ENCODE data around the gene CCHCR1. TPM values are rescaled to one million over a fixed set of nuclear protein-coding genes. Genes with fewer than 3 reads are reported as not detected.
"Not testable (repeated sequence)": the region's sequence is repeated elsewhere in the genome, so short reads cannot be mapped to it uniquely, and the experiment has no call there.

The CCHCR1 gene
- total and polyA plus RNA-seq, 2 of the 8 experiments (the other 6 are each of a cell fraction or from before 2014, with no cell fraction given), result 20.9 to 38.0 TPM

GRCh38 chr6:31202259-31203166, 44.9 kb upstream of the CCHCR1 start (continued):
- TF ChIP-seq CBX8 (IDR thresholded peaks at IDR 0.05; ENCODE audit: borderline replicate concordance, low read depth, low read length) (no peak), SUZ12 (IDR thresholded peaks at IDR 0.05; ENCODE audit: low read length) (no peak)

- not testable (repeated sequence) for H2BK5ac ChIP-seq (ENCODE audit: low read depth, low read length); H3K4ac ChIP-seq (replicated peaks; ENCODE audit: insufficient read length, low read depth, low read length); H2BK20ac ChIP-seq (ENCODE audit: low read length); H2BK12ac ChIP-seq (ENCODE audit: low read depth, low read length); H3K79me1 ChIP-seq (ENCODE audit: low read depth, low read length); H2AFZ ChIP-seq (ENCODE audit: low read length); H2BK15ac ChIP-seq (ENCODE audit: low read length); H2AK5ac ChIP-seq (ENCODE audit: low read depth, low read length); H3K23me2 ChIP-seq (ENCODE audit: low read depth, low read length); DNase-seq (ENCODE audit: low read depth in 1 of 2, low spot score in 2 of 2); H3K27me3 ChIP-seq (replicated peaks in 1 of 4; ENCODE audit: control insufficient read depth in 3 of 4, extremely low read depth in 1 of 4, insufficient read depth in 3 of 4, low read length in 3 of 4); H3K14ac ChIP-seq (ENCODE audit: insufficient read length); H3K27ac ChIP-seq (ENCODE audit: low read depth, low read length); H4K91ac ChIP-seq (replicated peaks; ENCODE audit: insufficient read length, low read length); H3K9me3 ChIP-seq (ENCODE audit: insufficient read depth in 2 of 2, low read depth in 1 of 2, low read length in 1 of 2); H3K4me3 ChIP-seq (ENCODE audit: extremely low read depth in 1 of 4, insufficient read depth in 2 of 4, low read depth in 3 of 4, low read length in 4 of 4); H4K20me1 ChIP-seq (replicated peaks in 1 of 2; ENCODE audit: control insufficient read depth in 1 of 2, insufficient read depth in 2 of 2, low read length in 2 of 2); H4K5ac ChIP-seq (ENCODE audit: insufficient read length, low read depth, low read length); H2BK120ac ChIP-seq (replicated peaks; ENCODE audit: low read depth, low read length); H3K56ac ChIP-seq (replicated peaks; ENCODE audit: insufficient read length, low read depth, low read length); H3K79me2 ChIP-seq (ENCODE audit: control insufficient read depth in 1 of 2, insufficient read depth in 2 of 2, low read length in 2 of 2); H3K4me2 ChIP-seq (ENCODE audit: insufficient read depth in 1 of 2, low read depth in 2 of 2, low read length in 2 of 2); FAIRE-seq; H3K36me3 ChIP-seq (ENCODE audit: control insufficient read depth in 2 of 4, insufficient read depth in 4 of 4, low read length in 3 of 4); H3K18ac ChIP-seq (ENCODE audit: extremely low read depth, low read length); H3K23ac ChIP-seq (ENCODE audit: insufficient read length); H4K8ac ChIP-seq (ENCODE audit: extremely low read depth, insufficient read depth, low read length); H3K9ac ChIP-seq (replicated peaks in 1 of 4; ENCODE audit: extremely low read depth in 1 of 4, low read depth in 3 of 4, low read length in 3 of 4)
- ChIA-PET POLR2A (ENCODE audit: partially characterized antibody) (interaction anchor here (61.6 kb wide), 1 partner anchor 52 kb away, joined by 2251 read pairs; the partner anchor contains the start of genes CCHCR1, CDSN, POU5F1 and PSORS1C1), CTCF (ENCODE audit: partially characterized antibody) (interaction anchor here (1.5 to 8.7 kb wide), 2 partner anchors 12 to 167 kb away, joined by 4 to 103 read pairs; no protein-coding TSS in a partner anchor)
- 95% methylated on average over 4 of the region's 4 CpGs; no CpG with 5 or more reads in 1 of the 2 experiments for WGBS, 2 experiments (ENCODE audit: extremely low coverage in 1 of 2, insufficient coverage in 1 of 2, insufficient read length in 1 of 2, insufficient replicate concordance in 2 of 2, low coverage in 1 of 2, low lambda C conversion rate in 2 of 2, missing lambda C conversion rate in 1 of 2)
- peaks cover 7 to 12% (median 9%) of the 10 kb centered on the region in 4 experiments for H3K4me1 ChIP-seq (replicated peaks in 1 of 4; ENCODE audit: control insufficient read depth in 3 of 4, insufficient read depth in 4 of 4, low read length in 3 of 4)
Observed at GRCh38 chr6:31199105-31199452, 41.5 kb upstream of the CCHCR1 start.
